Measurements from ENCODE around the gene TMED9. TPM values are rescaled to one million over a fixed set of nuclear protein-coding genes. Genes with fewer than 3 reads are reported as not detected.

The TMED9 gene
- total RNA-seq, result 91.2 TPM

GRCh38 chr5:177592010-177592834, at the start of gene TMED9:
TSS of gene TMED9 (plus strand) at chr5:177592203. CDS start at chr5:177592215, 12 bp downstream.

GRCh38 chr5:177554474-177555111, 37.4 kb upstream of the TMED9 start, which contains the start of gene FAM193B:
TSS of gene FAM193B (minus strand) at chr5:177554563. CDS start at chr5:177554458, 105 bp downstream.

GRCh38 chr5:177599731-177600507, 7.9 kb downstream of the TMED9 start, which contains the start of gene B4GALT7:
TSS of gene B4GALT7 (plus strand) at chr5:177600132. CDS start at chr5:177600211, 79 bp downstream.

Other genes starting within 250 kb of the TMED9 start
- 213 TPM for gene LMAN2, start 240.5 kb upstream of the TMED9 start, total RNA-seq
- 21.0 TPM for gene RGS14, start 234.3 kb upstream of the TMED9 start, total RNA-seq
- gene SLC34A1, start 207.8 kb upstream of the TMED9 start, total RNA-seq, result 166 TPM
- gene PFN3, start 191.5 kb upstream of the TMED9 start, total RNA-seq, result not detected
- gene F12, start 182.6 kb upstream of the TMED9 start, total RNA-seq, result 0.29 TPM
- gene GRK6, start 165.5 kb upstream of the TMED9 start, total RNA-seq, result 23.1 TPM
- gene PRR7, start 145.4 kb upstream of the TMED9 start, total RNA-seq, result 2.4 TPM
- 113 TPM for gene DBN1, start 118.6 kb upstream of the TMED9 start, total RNA-seq
- gene PDLIM7, start 94.6 kb upstream of the TMED9 start, total RNA-seq, result 184 TPM
- gene DOK3, start 82.4 kb upstream of the TMED9 start, total RNA-seq, result 11.3 TPM
- 80.6 TPM for gene DDX41, start 75.2 kb upstream of the TMED9 start, total RNA-seq
- gene FAM193B, start 37.6 kb upstream of the TMED9 start, total RNA-seq, result 50.7 TPM
- 34.8 TPM for gene B4GALT7, start 7.9 kb downstream of the TMED9 start, total RNA-seq
- 0.58 TPM for gene FAM153A, start 190.7 kb downstream of the TMED9 start, total RNA-seq